GM21576 (cell line): ENCODE measurements around the gene ZNF512B.
A peak's percentile ranks its signal among the peaks of the same experiment; 100 is the strongest.
"Not testable (repeated sequence)": the region's sequence is repeated elsewhere in the genome, so short reads cannot be mapped to it uniquely, and the experiment has no call there.

Experiments
- ATAC-seq: cut with Tn5 transposase; IDR thresholded peaks from one replicate; pipeline ENCODE4 v1.9.1; 2021; ENCODE audit warnings: mild to moderate bottlenecking, moderate library complexity; ENCODE audit not compliant: unreplicated experiment

ZNF512B gene

GRCh38 chr20:63963784-63964301 lies 5.9 kb downstream of the ZNF512B start:
- no peak for ATAC-seq

- no peak for ATAC-seq
Measured at GRCh38 chr20:63963348-63963741, 6.4 kb downstream of the ZNF512B start.

GRCh38 chr20:63962426-63963347 lies 7.0 kb downstream of the ZNF512B start:
- ATAC-seq = no peak

GRCh38 chr20:63961664-63962425 lies 7.9 kb downstream of the ZNF512B start:
- ATAC-seq = no peak

GRCh38 chr20:63960654-63961621 lies 8.8 kb downstream of the ZNF512B start:
- not testable (repeated sequence) for ATAC-seq

- ATAC-seq = no peak
Measured at GRCh38 chr20:63959699-63960075, 10.0 kb downstream of the ZNF512B start.

GRCh38 chr20:63958964-63959698 lies 10.6 kb downstream of the ZNF512B start:
- no peak for ATAC-seq

GRCh38 chr20:63958471-63958870 lies 11.3 kb downstream of the ZNF512B start:
- no peak for ATAC-seq

- ATAC-seq = no peak
Measured at GRCh38 chr20:63957690-63958441, 11.9 kb downstream of the ZNF512B start.

- ATAC-seq = no peak
Measured at GRCh38 chr20:63957004-63957689, 12.6 kb downstream of the ZNF512B start.

- peak; percentile 2 for ATAC-seq
Measured at GRCh38 chr20:63956664-63957003, 13.1 kb downstream of the ZNF512B start.

- ATAC-seq = peak; percentile 51
Measured at GRCh38 chr20:63955827-63956663, 13.7 kb downstream of the ZNF512B start, which contains the start of gene UCKL1. Gene UCKL1 (minus strand): TSS chr20:63956416. CDS start chr20:63956372, 44 bp downstream.

GRCh38 chr20:63955281-63955826 lies 14.4 kb downstream of the ZNF512B start:
- ATAC-seq = no peak

GRCh38 chr20:63953764-63954429 lies 15.8 kb downstream of the ZNF512B start:
- no peak for ATAC-seq

- ATAC-seq = no peak
Measured at GRCh38 chr20:63952769-63953168, 17.0 kb downstream of the ZNF512B start.

- ATAC-seq = no peak
Measured at GRCh38 chr20:63952210-63952535, 17.6 kb downstream of the ZNF512B start.
